GM12864 (cell line): ENCODE results near the gene SULF2.

Source experiments
- DNase-seq: peaks from one replicate; pipeline ENCODE4 v3.0.0-alpha.2; 2011; ENCODE audit warnings: low read depth
- H3K4me3 ChIP-seq: 2 replicates; pipeline ENCODE4 v1.5.1; 2011; ENCODE audit warnings: mild to moderate bottlenecking, low read depth, low read length, control low read depth
- TF ChIP-seq, protein P1 (sequence below): IDR thresholded peaks from 2 replicates; pipeline ENCODE4 v1.5.1; 2011; ENCODE audit warnings: low read depth, mild to moderate bottlenecking, moderate library complexity, low read length, control low read depth, inconsistent platforms; ENCODE audit errors: missing control alignments

Gene SULF2

DNA sequence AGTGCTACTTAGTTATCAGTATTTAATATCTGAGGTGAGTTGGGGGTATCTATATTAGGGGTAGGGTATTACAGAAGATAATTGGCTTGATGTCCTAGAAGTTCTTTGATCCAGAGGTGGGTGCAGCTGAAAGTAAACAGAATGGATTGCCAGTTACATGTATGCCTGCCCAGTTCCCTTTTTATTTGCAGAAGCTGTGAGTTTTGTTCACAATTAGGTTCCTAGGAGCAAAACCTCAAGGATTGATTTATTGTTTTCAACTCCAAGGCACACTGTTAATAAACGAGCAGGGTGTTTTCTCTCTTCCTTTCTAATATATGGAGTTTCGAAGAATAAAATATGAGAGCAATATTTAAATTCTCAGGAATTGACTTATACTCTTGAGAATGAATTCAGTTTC lies 129.0 kb downstream of the SULF2 start:
- TF ChIP-seq, protein P1, sequence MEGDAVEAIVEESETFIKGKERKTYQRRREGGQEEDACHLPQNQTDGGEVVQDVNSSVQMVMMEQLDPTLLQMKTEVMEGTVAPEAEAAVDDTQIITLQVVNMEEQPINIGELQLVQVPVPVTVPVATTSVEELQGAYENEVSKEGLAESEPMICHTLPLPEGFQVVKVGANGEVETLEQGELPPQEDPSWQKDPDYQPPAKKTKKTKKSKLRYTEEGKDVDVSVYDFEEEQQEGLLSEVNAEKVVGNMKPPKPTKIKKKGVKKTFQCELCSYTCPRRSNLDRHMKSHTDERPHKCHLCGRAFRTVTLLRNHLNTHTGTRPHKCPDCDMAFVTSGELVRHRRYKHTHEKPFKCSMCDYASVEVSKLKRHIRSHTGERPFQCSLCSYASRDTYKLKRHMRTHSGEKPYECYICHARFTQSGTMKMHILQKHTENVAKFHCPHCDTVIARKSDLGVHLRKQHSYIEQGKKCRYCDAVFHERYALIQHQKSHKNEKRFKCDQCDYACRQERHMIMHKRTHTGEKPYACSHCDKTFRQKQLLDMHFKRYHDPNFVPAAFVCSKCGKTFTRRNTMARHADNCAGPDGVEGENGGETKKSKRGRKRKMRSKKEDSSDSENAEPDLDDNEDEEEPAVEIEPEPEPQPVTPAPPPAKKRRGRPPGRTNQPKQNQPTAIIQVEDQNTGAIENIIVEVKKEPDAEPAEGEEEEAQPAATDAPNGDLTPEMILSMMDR: no peak
- no peak for DNase-seq

DNA sequence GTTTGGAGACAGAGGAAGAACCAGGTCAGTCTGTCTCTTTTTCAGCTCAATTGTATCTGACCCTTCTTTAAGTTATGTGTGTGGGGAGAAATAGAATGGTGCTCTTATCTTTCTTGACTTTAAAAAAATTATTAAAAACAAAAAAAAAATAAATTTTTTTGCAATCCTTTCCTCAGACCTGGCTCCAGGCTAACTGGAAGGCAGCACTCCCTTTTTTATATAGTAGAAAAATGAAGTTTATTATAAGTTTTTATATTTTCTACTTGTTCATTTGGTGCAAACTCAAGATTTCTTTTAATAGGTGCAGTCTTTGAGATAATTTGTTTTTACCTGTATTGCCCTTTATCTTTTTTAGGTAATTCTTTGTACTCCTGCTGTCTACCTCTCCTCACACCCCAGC lies 129.6 kb downstream of the SULF2 start:
- TF ChIP-seq, protein P1: no peak
- H3K4me3 ChIP-seq: no peak overlapping the region
- DNase-seq: no peak

More for the DNA sequence above, 129.0 kb downstream of the SULF2 start:
- no peak overlapping the region for H3K4me3 ChIP-seq

GRCh38 chr20:47654370-47654769 lies 130.9 kb downstream of the SULF2 start:
- no peak overlapping the region for H3K4me3 ChIP-seq
- no peak for DNase-seq
- TF ChIP-seq, protein P1: no peak

DNA sequence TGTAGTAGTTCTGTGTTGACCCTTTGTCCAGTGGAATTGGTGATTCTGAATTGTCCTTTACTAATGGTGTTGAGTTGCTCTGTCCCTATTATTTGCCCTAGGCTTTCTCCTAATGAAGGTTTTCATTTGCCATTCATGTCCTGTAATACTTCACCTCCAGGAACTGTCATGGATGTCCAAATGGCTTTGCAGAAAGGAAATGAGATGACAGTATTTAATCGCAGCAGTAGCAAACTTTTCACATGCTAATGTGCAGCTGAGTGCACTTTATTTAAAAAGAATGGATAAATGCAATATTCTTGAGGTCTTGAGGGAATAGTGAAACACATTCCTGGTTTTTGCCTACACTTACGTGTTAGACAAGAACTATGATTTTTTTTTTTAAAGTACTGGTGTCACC lies 131.4 kb downstream of the SULF2 start:
- TF ChIP-seq, protein P1: no peak
- H3K4me3 ChIP-seq: no peak overlapping the region
- DNase-seq: no peak

DNA sequence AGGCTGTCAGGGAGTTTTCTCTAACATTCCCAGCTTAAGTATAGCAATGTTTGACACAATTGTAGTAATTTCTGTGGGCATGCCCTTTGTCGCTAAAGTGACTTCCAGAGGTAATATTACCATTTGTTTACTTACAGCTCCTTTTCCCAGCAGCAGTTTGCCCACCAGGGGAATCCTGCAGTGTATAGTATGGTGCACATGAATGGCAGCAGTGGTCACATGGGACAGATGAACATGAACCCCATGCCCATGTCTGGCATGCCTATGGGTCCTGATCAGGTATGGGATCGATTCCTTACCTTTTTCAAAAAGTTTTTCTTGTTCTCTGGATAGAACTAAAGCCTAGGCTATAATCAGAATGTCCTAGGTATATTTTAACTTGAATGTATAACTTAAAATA lies 132.5 kb downstream of the SULF2 start:
- no peak overlapping the region for H3K4me3 ChIP-seq
- TF ChIP-seq, protein P1: no peak
- no peak for DNase-seq

DNA sequence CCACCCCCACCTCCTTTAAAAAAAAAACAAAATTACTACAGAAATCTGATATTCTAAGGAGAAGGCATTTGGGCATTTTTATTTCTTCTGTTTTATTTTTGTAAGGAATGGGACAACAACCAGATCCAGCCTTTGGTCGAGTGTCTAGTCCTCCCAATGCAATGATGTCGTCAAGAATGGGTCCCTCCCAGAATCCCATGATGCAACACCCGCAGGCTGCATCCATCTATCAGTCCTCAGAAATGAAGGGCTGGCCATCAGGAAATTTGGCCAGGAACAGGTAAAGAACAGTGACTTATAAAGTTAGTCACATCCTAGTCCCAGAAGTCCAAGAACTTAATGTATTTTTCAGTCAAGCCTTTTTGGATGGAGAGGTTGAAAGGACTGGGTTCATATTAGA lies 133.0 kb downstream of the SULF2 start:
- TF ChIP-seq, protein P1: no peak
- no peak overlapping the region for H3K4me3 ChIP-seq
- DNase-seq: no peak

- no peak overlapping the region for H3K4me3 ChIP-seq
- TF ChIP-seq, protein P1: no peak
- no peak for DNase-seq
These were observed 136.3 kb downstream of the SULF2 start for GRCh38 chr20:47648943-47649342.
